K562 (cell line): ENCODE results near the gene DNAJB12. TPM values are rescaled to one million over a fixed set of nuclear protein-coding genes. Genes with fewer than 3 reads are reported as not detected.

Experiments
- ARHGAP35 ChIP-seq: fragments of 450-650 bp; IDR thresholded peaks from 2 replicates; pipeline ENCODE4 v1.6.1; 2018; ENCODE audit not compliant: partially characterized antibody
- ATF1 ChIP-seq, 2 experiments: fragments of 450-650 bp in 1 of 2; IDR thresholded peaks; 2 replicates each; pipeline ENCODE4 v1.6.1; 2016; ENCODE audit warnings: missing compliant biosample characterization in 1 of 2, missing genetic modification characterization in 1 of 2
- ATF6 ChIP-seq: sonication (generic); formaldehyde crosslinking; IDR thresholded peaks from 2 replicates; pipeline ENCODE4 v1.4.0; 2020; ENCODE audit warnings: mild to moderate bottlenecking, missing genetic modification reagents
- BMI1 ChIP-seq: fragments of 150-350 bp; IDR thresholded peaks from 2 replicates; pipeline ENCODE4 v1.6.1; 2014; ENCODE audit warnings: low read length
- BRF1 ChIP-seq: IDR thresholded peaks from 3 replicates; pipeline ENCODE4 v1.6.1; 2011; ENCODE audit warnings: borderline replicate concordance, mild to moderate bottlenecking; ENCODE audit not compliant: insufficient read length; ENCODE audit errors: extremely low read depth
- C11orf30 ChIP-seq: fragments of 450-650 bp; IDR thresholded peaks from 2 replicates; pipeline ENCODE4 v1.6.1; 2016; ENCODE audit warnings: low read depth, mild to moderate bottlenecking
- CBFA2T3 ChIP-seq: fragments of 450-650 bp; IDR thresholded peaks from 2 replicates; pipeline ENCODE4 v1.6.1; 2017
- DDX20 ChIP-seq: fragments of 450-650 bp; IDR thresholded peaks from 2 replicates; pipeline ENCODE4 v1.6.1; 2016; ENCODE audit warnings: missing genetic modification characterization, low read depth, mild to moderate bottlenecking, missing compliant biosample characterization, moderate library complexity
- FOXA1 ChIP-seq: fragments of 450-650 bp; IDR thresholded peaks from 2 replicates; pipeline ENCODE4 v1.6.1; 2016; ENCODE audit warnings: mild to moderate bottlenecking, borderline replicate concordance
- HMG20B ChIP-seq: fragments of 250-450 bp; sonication (Bioruptor Pico); IDR thresholded peaks from 2 replicates; pipeline ENCODE4 v1.5.0; 2021; ENCODE audit warnings: mild to moderate bottlenecking
- KLF1 ChIP-seq: fragments of 450-650 bp; IDR thresholded peaks from 2 replicates; pipeline ENCODE4 v1.6.1; 2016; ENCODE audit warnings: missing genetic modification characterization, missing compliant biosample characterization
- LCOR ChIP-seq: sonication (generic); formaldehyde crosslinking; IDR thresholded peaks from 2 replicates; pipeline ENCODE4 v1.8.0; 2022; ENCODE audit warnings: mild to moderate bottlenecking, missing genetic modification reagents
- MAFF ChIP-seq: IDR thresholded peaks from 2 replicates; pipeline ENCODE4 v1.6.1; 2012; ENCODE audit warnings: low read length, improper control_type of control experiment
- NCOA1 ChIP-seq: fragments of 450-650 bp; IDR thresholded peaks from 2 replicates; pipeline ENCODE4 v1.6.1; 2016; ENCODE audit warnings: low read depth
- NCOA4 ChIP-seq: fragments of 450-650 bp; IDR thresholded peaks from 2 replicates; pipeline ENCODE4 v1.6.1; 2018; ENCODE audit warnings: mild to moderate bottlenecking; ENCODE audit not compliant: partially characterized antibody
- NFRKB ChIP-seq: fragments of 450-650 bp; IDR thresholded peaks from 2 replicates; pipeline ENCODE4 v1.6.1; 2016; ENCODE audit warnings: low read depth
- NONO ChIP-seq, 2 experiments: fragments of 200-400 bp in 1 of 2; fragments of 450-650 bp in 1 of 2; formaldehyde crosslinking in 1 of 2; IDR thresholded peaks; 2 replicates each; pipeline ENCODE4 v1.6.1; 2017; ENCODE audit warnings: low read depth in 2 of 2, mild to moderate bottlenecking in 2 of 2, moderate library complexity in 2 of 2, low read length in 1 of 2
- SP2 ChIP-seq: IDR thresholded peaks from 2 replicates; pipeline ENCODE4 v1.6.1; 2011; ENCODE audit warnings: mild to moderate bottlenecking, low read depth, low read length, moderate library complexity; ENCODE audit not compliant: poor library complexity, severe bottlenecking; ENCODE audit errors: extremely low read depth
- TBL1XR1 ChIP-seq, 2 experiments: IDR thresholded peaks; 2 replicates each; pipeline ENCODE4 v1.6.1; 2012; ENCODE audit warnings: improper control_type of control experiment in 2 of 2, low read length in 2 of 2, mild to moderate bottlenecking in 1 of 2
- ZNF134 ChIP-seq: fragments of 250-450 bp; sonication (Bioruptor Pico); conservative IDR thresholded peaks from 2 replicates; pipeline ENCODE4 v1.4.0; 2020
- ZNF263 ChIP-seq: sonication (generic); formaldehyde crosslinking; IDR thresholded peaks from 2 replicates; pipeline ENCODE4 v1.8.0; 2022; ENCODE audit warnings: mild to moderate bottlenecking, missing genetic modification reagents, borderline replicate concordance
- ZNF277 ChIP-seq: fragments of 250-450 bp; sonication (Bioruptor Pico); IDR thresholded peaks from 2 replicates; pipeline ENCODE4 v1.8.0; 2022; ENCODE audit warnings: inconsistent platforms, mild to moderate bottlenecking, moderate library complexity, borderline replicate concordance
- ZNF431 ChIP-seq: sonication (generic); formaldehyde crosslinking; IDR thresholded peaks from 2 replicates; pipeline ENCODE4 v1.8.0; 2022; ENCODE audit warnings: mild to moderate bottlenecking, missing genetic modification reagents
- ZNF584 ChIP-seq: fragments of 200-800 bp; sonication (Bioruptor generic); IDR thresholded peaks from 2 replicates; pipeline ENCODE4 v1.6.1; 2016; ENCODE audit warnings: low read depth, mild to moderate bottlenecking, missing genetic modification characterization, missing compliant biosample characterization
- ZNF655 ChIP-seq: fragments of 250-450 bp; sonication (Bioruptor Pico); IDR thresholded peaks from 2 replicates; pipeline ENCODE4 v1.5.0; 2021
- ZZZ3 ChIP-seq: fragments of 450-650 bp; IDR thresholded peaks from 2 replicates; pipeline ENCODE4 v1.6.1; 2016; ENCODE audit warnings: antibody characterized with exemption, mild to moderate bottlenecking, moderate library complexity
- polyA plus RNA-seq, 8 experiments: library from polyadenylated mRNA; depleted of rRNA in 4 of 8; stranded (reverse) in 5 of 8; unstranded in 3 of 8; fragments of >200 nt; fragmentation: Nextera tagmentation in 2 of 8; fragmentation: Illumina TruSeq in 1 of 8; extraction: Ambion mirVana in 2 of 8; extraction: Trizol in 1 of 8; gene quantifications; 2 replicates each; pipeline versions ENCODE4 v1.2.1 to v1.2.3, GENCODE V29; 2011 to 2014; ENCODE audit warnings: inconsistent platforms in 1 of 8, missing spikeins in 1 of 8
- total RNA-seq, 7 experiments: library from RNA; depleted of rRNA in 6 of 7; stranded (reverse); fragments of >200 nt in 6 of 7; fragmentation: Illumina TruSeq in 2 of 7; extraction: Trizol in 2 of 7; gene quantifications; 2 replicates each; pipeline versions ENCODE4 v1.2.1 to v1.2.3, GENCODE V29; 2011 to 2021; ENCODE audit warnings: low replicate concordance in 1 of 7

DNAJB12 gene
- total and polyA plus RNA-seq, 9 of the 15 experiments (the other 6 are each of a cell fraction or from before 2014, with no cell fraction given): 3.5 to 31.5 (median 20.3) TPM

- TF ChIP-seq ZNF277 (CRISPR knock-in tag) (no peak), TBL1XR1 (IDR thresholded peaks at IDR 0.05; ENCODE audit: low read length in 2 of 2) (no peak), LCOR (CRISPR knock-in tag) (0 out of 2 replicates have a peak, but pooled peaks have one; percentile 54), HMG20B (no peak), ZNF655 (CRISPR knock-in tag) (0 out of 2 replicates have a peak, but pooled peaks have one; percentile 27), NCOA4 (no peak), FOXA1 (no peak), NCOA1 (no peak), ATF6 (CRISPR knock-in tag) (no peak), ATF1 (CRISPR knock-in tag; IDR thresholded peaks at IDR 0.05) (no peak), ATF1 (tag; IDR thresholded peaks at IDR 0.05) (no peak; the same call in 1 of the 2 replicates), DDX20 (tag) (peak; percentile 25; the same call in 1 of the 2 replicates), ZNF431 (no peak), MAFF (no peak), BRF1 (no peak), SP2 (no peak), NFRKB (peak; percentile 94; the same call in 1 of the 2 replicates), BMI1 (no peak), ARHGAP35 (no peak), CBFA2T3 (peak; percentile 37), ZNF134 (CRISPR knock-in tag) (0 out of 2 replicates have a peak, but pooled peaks have one; percentile 9), ZNF584 (no peak; the same call in 1 of the 2 replicates), ZZZ3 (no peak), KLF1 (tag) (no peak), C11orf30 (no peak), ZNF263 (CRISPR knock-in tag) (no peak), NONO (IDR thresholded peaks at IDR 0.05; ENCODE audit: low read depth in 2 of 2, low read length in 1 of 2) (no peak)
Measured at GRCh38 chr10:72321248-72322029, 33.3 kb downstream of the DNAJB12 start (continued).
